ENCODE results near the gene SPATA32.
"Not testable (repeated sequence)": the region's sequence is repeated elsewhere in the genome, so short reads cannot be mapped to it uniquely, and the experiment has no call there.

Gene SPATA32

GRCh38 chr17:45253879-45254278 is 8.0 kb downstream of the SPATA32 start (continued):
- TF ChIP-seq TSHZ2 (CRISPR knock-in tag; IDR thresholded peaks at IDR 0.05), result no peak

- not testable (repeated sequence) for ATAC-seq
Observed at GRCh38 chr17:45253237-45253636, 8.7 kb downstream of the SPATA32 start.

DNA sequence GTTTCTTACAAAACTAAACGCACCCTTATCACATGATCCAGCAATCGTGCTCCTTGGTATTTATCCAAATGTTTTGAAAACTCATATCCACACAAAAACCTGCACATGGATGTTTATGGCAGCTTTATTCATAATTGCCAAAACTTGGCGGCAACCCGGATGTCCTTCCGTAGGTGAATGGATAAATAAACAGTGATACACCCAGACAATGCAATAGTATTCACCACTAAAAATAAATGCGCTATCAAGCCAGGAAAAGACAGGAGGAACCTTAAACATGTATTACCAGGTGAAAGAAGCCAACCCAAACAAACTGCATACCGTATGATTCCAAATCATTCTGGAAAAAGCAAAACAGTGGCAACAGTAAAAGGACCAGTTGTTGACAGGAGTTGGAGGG is 10.0 kb downstream of the SPATA32 start:
- ATAC-seq, result no peak
- TF ChIP-seq TOX (CRISPR knock-in tag; IDR thresholded peaks at IDR 0.05; ENCODE audit: borderline replicate concordance) (no peak), ZFP3 (CRISPR knock-in tag; IDR thresholded peaks at IDR 0.05) (no peak), CSRNP3 (CRISPR knock-in tag; IDR thresholded peaks at IDR 0.05) (no peak), TCF4 (CRISPR knock-in tag; IDR thresholded peaks at IDR 0.05; ENCODE audit: borderline replicate concordance) (no peak), CREB5 (CRISPR knock-in tag; IDR thresholded peaks at IDR 0.05; ENCODE audit: low read depth) (no peak), PPARA (CRISPR knock-in tag; IDR thresholded peaks at IDR 0.05; ENCODE audit: borderline replicate concordance) (no peak)
- TF ChIP-seq, protein P1, sequence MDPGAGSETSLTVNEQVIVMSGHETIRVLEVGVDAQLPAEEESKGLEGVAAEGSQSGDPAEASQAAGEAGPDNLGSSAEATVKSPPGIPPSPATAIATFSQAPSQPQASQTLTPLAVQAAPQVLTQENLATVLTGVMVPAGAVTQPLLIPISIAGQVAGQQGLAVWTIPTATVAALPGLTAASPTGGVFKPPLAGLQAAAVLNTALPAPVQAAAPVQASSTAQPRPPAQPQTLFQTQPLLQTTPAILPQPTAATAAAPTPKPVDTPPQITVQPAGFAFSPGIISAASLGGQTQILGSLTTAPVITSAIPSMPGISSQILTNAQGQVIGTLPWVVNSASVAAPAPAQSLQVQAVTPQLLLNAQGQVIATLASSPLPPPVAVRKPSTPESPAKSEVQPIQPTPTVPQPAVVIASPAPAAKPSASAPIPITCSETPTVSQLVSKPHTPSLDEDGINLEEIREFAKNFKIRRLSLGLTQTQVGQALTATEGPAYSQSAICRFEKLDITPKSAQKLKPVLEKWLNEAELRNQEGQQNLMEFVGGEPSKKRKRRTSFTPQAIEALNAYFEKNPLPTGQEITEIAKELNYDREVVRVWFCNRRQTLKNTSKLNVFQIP (CRISPR knock-in tag; IDR thresholded peaks at IDR 0.05; ENCODE audit: borderline replicate concordance, low read depth), result no peak

DNA sequence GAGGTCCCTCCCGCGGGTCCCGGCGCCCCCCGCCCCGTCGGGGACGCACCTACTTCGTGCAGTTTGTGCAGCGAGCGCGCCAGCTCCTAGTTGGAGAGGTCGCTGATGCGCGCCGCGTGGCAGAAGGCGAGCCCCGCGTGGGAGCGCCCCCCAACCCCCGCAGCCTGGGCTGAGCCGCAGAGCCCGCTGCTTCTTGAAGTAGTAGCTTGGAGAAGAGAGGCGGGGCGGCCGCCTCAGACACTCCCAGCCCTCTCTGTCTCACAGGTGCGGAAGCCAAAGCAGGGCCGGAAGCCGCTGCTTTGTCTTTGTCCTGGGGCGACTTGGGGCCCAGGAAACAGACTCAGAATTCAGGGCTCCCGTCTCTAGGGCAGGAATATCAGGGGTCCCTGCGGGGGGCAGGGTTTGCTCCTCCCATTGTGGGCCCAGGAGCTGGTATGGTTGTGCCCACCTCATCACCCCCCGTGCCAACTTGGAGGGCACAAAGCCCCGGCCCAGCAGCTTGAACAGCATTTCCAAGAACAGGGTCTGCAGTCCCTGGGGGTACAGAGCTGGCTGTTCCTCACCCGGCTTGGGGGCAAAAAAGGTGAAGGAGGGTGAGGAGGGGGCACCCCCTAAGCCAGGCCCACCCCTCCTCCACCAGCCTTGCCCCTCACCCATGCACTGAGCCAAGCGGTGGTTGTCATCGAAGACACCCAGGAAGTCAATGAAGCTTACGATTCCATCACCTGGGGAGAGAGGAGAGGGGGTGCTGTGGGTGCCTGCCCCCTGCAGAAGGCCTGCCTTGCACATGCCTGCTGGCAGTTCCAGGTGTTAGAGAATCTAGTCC is 13.5 kb downstream of the SPATA32 start:
- ATAC-seq, result peak; percentile 13
- no peak for TF ChIP-seq GLIS3 (CRISPR knock-in tag; IDR thresholded peaks at IDR 0.05)
- TF ChIP-seq BACH2 (CRISPR knock-in tag; IDR thresholded peaks at IDR 0.05; ENCODE audit: borderline replicate concordance), result no peak

DNA sequence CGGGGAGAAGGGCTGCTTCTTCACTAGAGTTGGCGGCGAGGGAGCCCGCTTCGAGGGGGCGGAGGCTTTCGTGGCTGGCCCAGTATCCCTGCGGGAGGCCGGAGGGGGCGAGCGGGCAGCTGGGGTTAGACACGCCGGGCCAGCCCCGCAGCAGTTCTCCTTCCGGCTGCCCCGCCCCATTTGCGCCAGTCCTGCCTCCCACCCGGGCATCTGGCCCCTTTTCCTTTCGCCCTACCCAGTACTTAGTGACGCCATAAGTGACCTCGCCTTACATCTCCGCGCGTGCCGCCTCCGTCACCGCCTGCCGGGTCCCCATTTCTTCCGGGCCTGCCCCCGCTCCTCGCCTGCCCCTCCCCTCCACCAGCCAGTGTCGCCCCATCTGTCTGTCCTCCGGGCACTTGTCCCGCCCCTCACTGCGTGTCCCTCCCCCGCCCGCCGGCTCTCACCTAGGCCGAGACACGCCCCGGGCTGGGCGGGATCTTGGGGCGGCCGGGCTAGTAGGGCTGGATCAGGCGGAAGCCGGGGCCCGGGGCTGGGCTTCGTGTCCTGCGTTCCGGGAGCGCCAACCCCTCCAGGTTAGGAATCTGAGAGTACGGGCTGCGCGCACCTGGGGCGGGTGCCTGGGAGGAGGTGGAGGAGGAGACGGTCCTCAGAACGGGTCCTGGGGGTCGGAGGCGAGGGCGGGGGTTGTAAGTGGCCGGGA is 14.3 kb downstream of the SPATA32 start:
- TF ChIP-seq CSRNP3 (CRISPR knock-in tag; IDR thresholded peaks at IDR 0.05), result no peak
- TF ChIP-seq, protein P1 (CRISPR knock-in tag; IDR thresholded peaks at IDR 0.05; ENCODE audit: borderline replicate concordance, low read depth), result no peak
- no peak for TF ChIP-seq PATZ1 (CRISPR knock-in tag; IDR thresholded peaks at IDR 0.05; ENCODE audit: borderline replicate concordance)
- no peak for TF ChIP-seq TCF4 (CRISPR knock-in tag; IDR thresholded peaks at IDR 0.05; ENCODE audit: borderline replicate concordance)
- TF ChIP-seq SNAI2 (CRISPR knock-in tag; IDR thresholded peaks at IDR 0.05), result no peak
- TF ChIP-seq ZC3H10 (CRISPR knock-in tag; IDR thresholded peaks at IDR 0.05), result no peak
- no peak for TF ChIP-seq ZNF8 (CRISPR knock-in tag; IDR thresholded peaks at IDR 0.05)
- TF ChIP-seq ZNF565 (CRISPR knock-in tag; conservative IDR thresholded peaks at IDR 0.05; ENCODE audit: low read depth), result no peak
- TF ChIP-seq TOX (CRISPR knock-in tag; IDR thresholded peaks at IDR 0.05; ENCODE audit: borderline replicate concordance), result no peak
- no peak for TF ChIP-seq CSDC2 (CRISPR knock-in tag; IDR thresholded peaks at IDR 0.05)
- no peak for TF ChIP-seq GLIS3 (CRISPR knock-in tag; IDR thresholded peaks at IDR 0.05)
- TF ChIP-seq ZNF70 (CRISPR knock-in tag; IDR thresholded peaks at IDR 0.05), result no peak
- ATAC-seq, result peak; percentile 88

All from SK-N-SH treated with all-trans-retinoic acid at 6 μM for 48 hours (cell line).